C4-2B (cell line): ENCODE measurements around the gene ALAD.

Experiments used
- ZFX ChIP-seq: fragments of 450-650 bp; IDR thresholded peaks from 2 replicates; pipeline ENCODE4 v1.6.1; 2017
- TF ChIP-seq, protein P1 (sequence below): fragments of 450-650 bp; conservative IDR thresholded peaks from 2 replicates; pipeline ENCODE4 v1.5.1; 2017; ENCODE audit warnings: mild to moderate bottlenecking

DNA sequence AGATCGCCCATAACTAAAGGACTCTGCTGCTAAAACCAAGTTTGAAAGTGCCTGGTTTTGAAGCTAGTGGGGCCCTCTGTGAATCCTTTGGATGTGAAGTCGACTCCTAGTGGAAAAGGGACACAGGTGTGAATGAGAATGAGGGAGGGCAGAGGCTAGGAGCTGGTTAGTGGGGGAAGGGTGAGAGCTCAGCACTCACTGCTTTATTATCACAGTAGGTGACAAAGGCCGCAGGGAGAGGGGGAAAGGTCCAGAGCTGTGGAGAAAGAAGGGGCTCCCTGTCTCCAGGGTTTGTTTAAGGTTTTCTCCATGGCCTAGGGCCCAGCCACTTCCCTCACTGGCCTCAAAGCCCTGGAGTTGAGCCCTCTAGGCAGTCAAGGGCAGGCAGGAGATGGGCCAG is 27.8 kb downstream of the ALAD start:
- TF ChIP-seq, protein P1, sequence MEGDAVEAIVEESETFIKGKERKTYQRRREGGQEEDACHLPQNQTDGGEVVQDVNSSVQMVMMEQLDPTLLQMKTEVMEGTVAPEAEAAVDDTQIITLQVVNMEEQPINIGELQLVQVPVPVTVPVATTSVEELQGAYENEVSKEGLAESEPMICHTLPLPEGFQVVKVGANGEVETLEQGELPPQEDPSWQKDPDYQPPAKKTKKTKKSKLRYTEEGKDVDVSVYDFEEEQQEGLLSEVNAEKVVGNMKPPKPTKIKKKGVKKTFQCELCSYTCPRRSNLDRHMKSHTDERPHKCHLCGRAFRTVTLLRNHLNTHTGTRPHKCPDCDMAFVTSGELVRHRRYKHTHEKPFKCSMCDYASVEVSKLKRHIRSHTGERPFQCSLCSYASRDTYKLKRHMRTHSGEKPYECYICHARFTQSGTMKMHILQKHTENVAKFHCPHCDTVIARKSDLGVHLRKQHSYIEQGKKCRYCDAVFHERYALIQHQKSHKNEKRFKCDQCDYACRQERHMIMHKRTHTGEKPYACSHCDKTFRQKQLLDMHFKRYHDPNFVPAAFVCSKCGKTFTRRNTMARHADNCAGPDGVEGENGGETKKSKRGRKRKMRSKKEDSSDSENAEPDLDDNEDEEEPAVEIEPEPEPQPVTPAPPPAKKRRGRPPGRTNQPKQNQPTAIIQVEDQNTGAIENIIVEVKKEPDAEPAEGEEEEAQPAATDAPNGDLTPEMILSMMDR: no peak
- TF ChIP-seq ZFX: no peak
